NCI-H2107 treated with DMSO at 0.1 percent for 48 hours (cell line): Measurements from ENCODE around the gene SNRNP200.
"Not testable (repeated sequence)": the region's sequence is repeated elsewhere in the genome, so short reads cannot be mapped to it uniquely, and the experiment has no call there.

ENCODE experiments used
- DNase-seq: peaks from one replicate; lab custom pipeline; 2025; ENCODE audit not compliant: unreplicated experiment; lab: John Stamatoyannopoulos, UW

Gene SNRNP200

GRCh38 chr2:96274355-96275056 lies 30.8 kb downstream of the SNRNP200 start:
- DNase-seq: no peak

DNA sequence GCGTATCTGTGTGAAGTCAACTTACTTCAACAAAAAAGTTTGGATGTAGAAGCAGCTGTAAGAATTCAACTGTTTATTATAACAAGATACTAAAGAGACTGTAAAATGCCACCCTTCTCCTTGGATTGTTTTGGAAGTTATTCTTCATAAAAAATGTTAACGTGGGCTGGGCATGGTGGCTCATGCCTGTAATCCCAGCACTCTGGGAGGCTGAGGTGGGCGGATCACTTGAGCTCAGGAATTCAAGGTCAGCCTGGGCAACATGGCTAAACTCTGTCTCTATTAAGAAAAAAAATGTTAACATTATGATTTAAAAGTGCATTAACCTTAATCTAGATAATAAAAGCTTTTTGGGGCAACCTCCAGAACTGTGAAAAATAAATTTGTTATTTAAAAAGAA lies 31.6 kb downstream of the SNRNP200 start:
- no peak for DNase-seq

DNA sequence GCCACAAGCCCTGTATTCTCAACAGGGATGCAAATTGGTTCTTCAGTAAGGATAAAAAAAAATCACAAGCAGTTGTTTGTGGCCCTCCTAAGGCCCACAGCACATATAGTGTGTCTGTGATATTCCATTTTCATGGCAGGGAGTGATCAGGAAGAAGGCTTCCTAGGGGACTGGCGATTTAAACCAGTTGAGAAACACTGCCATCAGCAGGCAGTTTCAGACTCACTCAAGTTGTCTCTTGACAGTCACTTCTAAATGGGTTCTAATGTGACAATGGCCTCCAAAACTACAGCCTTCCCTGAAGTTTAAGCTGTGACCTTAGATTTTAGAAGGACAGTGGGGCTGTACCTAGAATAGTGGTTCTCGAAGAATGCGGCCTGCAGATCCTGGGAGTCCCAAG lies 33.4 kb downstream of the SNRNP200 start:
- no peak for DNase-seq

DNA sequence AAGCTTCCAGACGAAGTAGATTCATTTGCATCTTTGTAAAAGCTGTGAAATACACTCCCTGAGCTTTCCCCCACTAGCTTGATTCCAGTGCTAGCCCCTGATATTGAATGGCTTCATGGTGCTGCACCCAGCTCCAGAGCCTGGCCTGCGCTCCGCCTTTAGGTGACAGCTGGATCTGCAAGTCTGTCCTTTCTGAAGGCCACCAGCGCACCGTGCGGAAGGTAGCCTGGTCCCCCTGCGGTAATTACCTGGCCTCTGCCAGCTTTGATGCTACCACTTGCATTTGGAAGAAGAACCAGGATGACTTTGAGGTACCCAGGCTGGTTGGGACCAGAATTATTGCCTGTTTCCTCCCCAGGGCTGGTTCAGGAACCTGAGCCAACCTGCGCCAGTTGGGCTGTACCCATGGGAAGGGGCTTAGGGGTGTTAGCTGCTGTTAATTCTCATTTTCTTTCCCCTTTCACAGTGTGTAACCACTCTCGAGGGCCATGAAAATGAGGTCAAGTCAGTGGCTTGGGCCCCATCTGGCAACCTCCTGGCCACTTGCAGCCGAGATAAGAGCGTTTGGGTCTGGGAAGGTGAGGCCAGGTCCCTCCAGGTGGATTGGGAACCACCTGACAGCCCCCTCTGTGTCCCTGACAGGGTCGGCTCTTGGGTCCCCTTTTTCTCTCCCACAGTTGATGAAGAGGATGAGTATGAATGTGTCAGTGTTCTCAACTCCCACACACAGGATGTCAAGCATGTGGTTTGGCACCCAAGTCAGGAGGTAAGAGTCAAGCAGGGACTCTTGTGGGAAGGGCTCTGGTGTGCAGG lies 38.0 kb downstream of the SNRNP200 start:
- DNase-seq: no peak

DNA sequence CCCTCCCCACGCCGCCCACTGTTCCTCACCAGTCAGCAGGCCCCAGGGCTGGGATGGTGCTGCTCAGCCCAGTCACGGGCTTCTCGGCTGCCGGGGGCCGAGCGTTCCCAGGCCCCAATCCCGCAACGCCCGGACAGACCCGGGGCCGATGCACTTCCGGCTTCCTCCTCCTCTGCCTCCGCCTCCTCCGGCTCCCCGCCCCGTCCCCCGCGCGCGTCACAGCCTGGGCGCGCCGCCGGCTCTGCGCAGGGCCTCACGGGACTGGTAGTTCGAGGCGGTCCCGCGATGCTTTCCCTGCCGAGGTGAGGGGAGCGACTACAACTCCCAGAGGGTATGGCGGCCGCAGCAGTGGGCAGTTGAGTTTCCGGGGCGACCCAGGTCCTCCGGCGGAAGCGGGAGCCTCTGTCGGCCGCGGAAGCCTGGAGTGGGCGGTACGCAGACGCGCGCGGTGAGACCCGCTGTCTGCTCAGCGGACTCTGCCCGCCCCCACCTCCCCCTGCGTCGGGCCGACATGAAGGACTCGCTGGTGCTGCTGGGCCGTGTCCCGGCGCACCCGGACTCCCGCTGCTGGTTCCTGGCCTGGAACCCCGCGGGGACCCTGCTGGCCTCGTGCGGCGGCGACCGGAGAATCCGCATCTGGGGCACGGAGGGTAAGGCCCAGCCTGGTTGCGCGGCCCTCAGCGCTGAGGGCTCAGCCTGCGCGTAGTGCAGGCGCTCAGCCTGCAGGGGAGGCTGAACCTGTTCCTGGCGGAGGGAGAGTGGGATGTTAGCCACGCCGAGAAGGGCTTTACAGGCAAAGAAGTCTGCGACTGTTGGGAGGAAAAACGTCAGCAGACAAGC lies 39.3 kb downstream of the SNRNP200 start, which contains the start of the genes CIAO1 and TMEM127:
Gene CIAO1, plus strand, starts transcription at position 386 of the 840 bp plus-strand sequence. Its CDS starts 126 bp downstream, at position 512.
Gene TMEM127, minus strand, starts transcription at position 158 of the 840 bp plus-strand sequence. CDS start 616 bp downstream, outside the sequence.
- DNase-seq: peak; percentile 88

- no peak for DNase-seq
These were observed 40.0 kb downstream of the SNRNP200 start for GRCh38 chr2:96265349-96265839.

- DNase-seq: no peak
These were observed 40.5 kb downstream of the SNRNP200 start for GRCh38 chr2:96264656-96265348.

DNA sequence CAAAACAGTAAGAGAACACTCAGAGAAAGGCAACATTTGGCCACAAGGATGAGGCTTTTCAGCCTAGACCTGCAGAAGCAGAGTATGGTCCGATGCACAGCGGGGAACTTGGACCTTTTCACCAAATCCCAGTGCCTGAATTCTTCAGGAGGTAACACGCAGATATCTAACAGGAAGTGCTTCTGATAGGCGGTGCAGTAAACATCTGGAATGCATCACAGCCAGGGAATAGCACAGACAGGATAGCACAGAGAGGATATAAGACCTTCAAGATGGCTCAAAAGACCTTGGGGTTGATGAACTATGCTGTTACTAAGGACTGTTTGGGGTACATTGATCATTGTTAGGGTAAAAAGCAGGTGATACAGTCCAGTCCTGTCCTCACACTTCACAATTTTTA lies 41.3 kb downstream of the SNRNP200 start:
- DNase-seq: no peak

GRCh38 chr2:96262306-96262705 lies 43.0 kb downstream of the SNRNP200 start:
- DNase-seq: no peak

DNA sequence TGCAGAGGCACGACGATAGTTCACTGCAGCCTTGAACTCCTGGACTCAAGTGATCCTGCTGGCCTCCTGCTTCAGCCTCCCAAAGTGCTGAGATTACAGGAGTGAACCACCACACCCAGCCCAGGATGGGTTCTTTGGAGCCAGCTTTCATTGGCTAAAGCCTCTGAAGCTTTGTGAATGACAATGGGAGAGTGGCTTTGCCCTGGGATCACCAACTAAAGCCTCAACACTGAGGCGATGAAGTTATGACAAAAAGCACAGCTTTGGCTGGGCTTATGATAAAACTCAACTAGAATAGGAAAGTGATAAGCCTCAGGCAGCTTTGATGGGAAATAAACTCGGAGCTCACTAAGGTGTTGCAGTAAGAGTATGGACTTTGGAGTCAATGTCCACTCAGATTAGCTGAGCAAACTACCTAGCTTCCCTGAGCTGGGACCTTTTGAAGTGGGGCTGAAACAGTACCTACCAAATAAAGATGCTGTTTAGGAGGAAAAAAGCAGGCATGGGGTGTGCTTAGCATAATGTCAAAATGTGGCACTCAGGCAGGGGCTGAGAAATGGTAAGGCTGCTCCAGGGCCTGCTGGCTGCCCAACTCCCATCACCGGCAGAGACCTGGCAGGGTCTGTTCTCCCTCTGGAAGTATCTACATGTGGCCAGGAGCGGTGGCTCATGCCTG lies 43.9 kb downstream of the SNRNP200 start:
- no peak for DNase-seq

- DNase-seq: peak; percentile 33
These were observed 44.7 kb downstream of the SNRNP200 start for GRCh38 chr2:96260387-96261260.

- no peak for DNase-seq
These were observed 45.8 kb downstream of the SNRNP200 start for GRCh38 chr2:96259497-96259921.

GRCh38 chr2:96258166-96259022 lies 47.0 kb downstream of the SNRNP200 start:
- no peak for DNase-seq

DNA sequence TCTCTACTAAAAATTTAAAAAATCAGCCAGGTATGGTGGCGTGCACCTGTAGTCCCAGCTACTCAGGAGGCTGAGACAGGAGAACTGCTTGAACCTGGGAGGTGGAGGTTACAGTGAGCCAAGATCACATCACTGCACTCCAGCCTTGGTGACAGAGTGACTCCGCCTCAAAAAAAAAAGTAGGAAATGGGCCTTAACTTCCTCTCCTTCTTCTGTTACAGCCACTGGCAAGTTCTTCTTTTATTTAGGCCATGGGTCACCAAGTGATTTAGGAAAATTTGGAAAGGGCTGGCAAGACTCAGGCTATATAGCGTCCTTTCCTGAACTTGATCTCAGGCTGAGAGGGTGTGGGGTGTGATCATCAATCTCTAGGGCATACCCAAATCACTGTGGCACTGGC lies 47.6 kb downstream of the SNRNP200 start:
- not testable (repeated sequence) for DNase-seq

DNA sequence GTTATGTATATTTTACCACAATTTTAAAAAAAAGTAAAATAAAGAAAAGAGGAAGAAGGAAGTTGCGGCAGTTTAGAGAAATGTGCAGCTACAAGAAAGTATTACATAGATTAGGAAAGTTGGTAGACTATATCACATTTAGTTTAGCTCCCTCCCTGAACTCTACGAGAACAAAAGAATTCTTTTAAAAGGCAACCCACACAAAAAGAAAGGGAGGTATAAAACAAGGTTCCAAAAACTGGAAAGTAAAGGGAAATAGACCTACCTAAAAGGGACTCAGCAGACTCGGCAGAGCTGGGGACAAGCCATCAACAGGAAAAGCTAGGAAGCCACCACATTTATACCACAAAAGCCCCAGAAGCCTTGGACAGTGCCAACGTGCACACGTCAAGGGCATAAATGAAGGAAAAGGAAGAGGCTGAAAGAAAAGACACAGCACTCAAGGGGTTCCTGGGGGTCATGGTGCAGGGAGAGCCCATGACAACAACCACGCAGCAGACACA lies 48.7 kb downstream of the SNRNP200 start:
- DNase-seq: no peak

- no peak for DNase-seq
These were observed 50.8 kb downstream of the SNRNP200 start for GRCh38 chr2:96254571-96254970.

GRCh38 chr2:96253006-96253405 lies 52.3 kb downstream of the SNRNP200 start:
- DNase-seq: no peak

- DNase-seq: no peak
These were observed 52.8 kb downstream of the SNRNP200 start for GRCh38 chr2:96252526-96252925.
